HEK293 (cell line): ENCODE data around the gene STYK1.

Experiments used
- ELK4 ChIP-seq: IDR thresholded peaks from 2 replicates; pipeline ENCODE4 v1.6.1; 2011; ENCODE audit warnings: mild to moderate bottlenecking, low read depth, low read length, borderline replicate concordance
- GFI1B ChIP-seq: fragments of 450-650 bp; formaldehyde crosslinking; IDR thresholded peaks from 2 replicates; pipeline ENCODE4 v1.5.1; 2016; ENCODE audit warnings: missing biosample characterization, missing genetic modification characterization
- HIC1 ChIP-seq: fragments of 450-650 bp; formaldehyde crosslinking; IDR thresholded peaks from 2 replicates; pipeline ENCODE4 v1.5.1; 2016; ENCODE audit warnings: missing biosample characterization, missing genetic modification characterization
- KLF16 ChIP-seq: fragments of 450-650 bp; formaldehyde crosslinking; IDR thresholded peaks from 2 replicates; pipeline ENCODE4 v1.5.1; 2017; ENCODE audit warnings: missing biosample characterization, missing genetic modification characterization
- OVOL3 ChIP-seq: fragments of 450-650 bp; formaldehyde crosslinking; IDR thresholded peaks from 2 replicates; pipeline ENCODE4 v1.5.1; 2016; ENCODE audit warnings: missing biosample characterization, missing genetic modification characterization
- PATZ1 ChIP-seq: fragments of 450-650 bp; formaldehyde crosslinking; IDR thresholded peaks from 2 replicates; pipeline ENCODE4 v1.5.1; 2016; ENCODE audit warnings: missing biosample characterization, missing genetic modification characterization
- PRDM1 ChIP-seq: fragments of 450-650 bp; formaldehyde crosslinking; IDR thresholded peaks from 2 replicates; pipeline ENCODE4; 2016; ENCODE audit warnings: missing biosample characterization, missing genetic modification characterization
- SP3 ChIP-seq: fragments of 450-650 bp; formaldehyde crosslinking; IDR thresholded peaks from 2 replicates; pipeline ENCODE4 v1.5.1; 2016; ENCODE audit warnings: missing biosample characterization, missing genetic modification characterization
- SP7 ChIP-seq: fragments of 450-650 bp; formaldehyde crosslinking; IDR thresholded peaks from 2 replicates; pipeline ENCODE4 v1.5.1; 2016; ENCODE audit warnings: missing biosample characterization, missing genetic modification characterization
- TRIM28 ChIP-seq: IDR thresholded peaks from 2 replicates; pipeline ENCODE4 v1.6.1; 2011; ENCODE audit warnings: low read length, control low read depth, borderline replicate concordance
- ZBTB17 ChIP-seq: fragments of 450-650 bp; formaldehyde crosslinking; IDR thresholded peaks from 2 replicates; pipeline ENCODE4 v1.5.1; 2016; ENCODE audit warnings: missing biosample characterization, missing genetic modification characterization
- ZBTB8A ChIP-seq: fragments of 450-650 bp; formaldehyde crosslinking; IDR thresholded peaks from 2 replicates; pipeline ENCODE4 v1.5.1; 2016; ENCODE audit warnings: missing biosample characterization, missing genetic modification characterization
- ZEB2 ChIP-seq: fragments of 450-650 bp; formaldehyde crosslinking; IDR thresholded peaks from 2 replicates; pipeline ENCODE4 v1.5.1; 2016; ENCODE audit warnings: missing biosample characterization, missing genetic modification characterization
- ZFP3 ChIP-seq: fragments of 450-650 bp; formaldehyde crosslinking; IDR thresholded peaks from 2 replicates; pipeline ENCODE4 v1.5.1; 2016; ENCODE audit warnings: low read depth, missing biosample characterization, missing genetic modification characterization
- ZNF112 ChIP-seq: fragments of 450-650 bp; formaldehyde crosslinking; IDR thresholded peaks from 2 replicates; pipeline ENCODE4 v1.5.0; 2017; ENCODE audit warnings: missing biosample characterization, missing genetic modification characterization
- ZNF184 ChIP-seq: fragments of 450-650 bp; IDR thresholded peaks from 2 replicates; pipeline ENCODE4 v1.5.1; 2018; ENCODE audit warnings: missing biosample characterization, mild to moderate bottlenecking, missing genetic modification characterization
- ZNF2 ChIP-seq: fragments of 450-650 bp; formaldehyde crosslinking; IDR thresholded peaks from 2 replicates; pipeline ENCODE4 v1.5.1; 2016; ENCODE audit warnings: missing biosample characterization, missing genetic modification characterization
- ZNF280D ChIP-seq: fragments of 450-650 bp; formaldehyde crosslinking; IDR thresholded peaks from 2 replicates; pipeline ENCODE4 v1.5.1; 2016; ENCODE audit warnings: missing biosample characterization, missing genetic modification characterization
- ZNF354C ChIP-seq: fragments of 450-650 bp; formaldehyde crosslinking; IDR thresholded peaks from 2 replicates; pipeline ENCODE4 v1.5.1; 2016; ENCODE audit warnings: missing biosample characterization, missing genetic modification characterization, low read depth, borderline replicate concordance
- ZNF391 ChIP-seq: fragments of 450-650 bp; formaldehyde crosslinking; IDR thresholded peaks from 2 replicates; pipeline ENCODE4 v1.5.1; 2016; ENCODE audit warnings: low read depth, missing biosample characterization, missing genetic modification characterization, borderline replicate concordance
- ZNF394 ChIP-seq: fragments of 450-650 bp; formaldehyde crosslinking; IDR thresholded peaks from 2 replicates; pipeline ENCODE4 v1.5.1; 2016; ENCODE audit warnings: missing biosample characterization, missing genetic modification characterization, mild to moderate bottlenecking, moderate library complexity, borderline replicate concordance
- ZNF513 ChIP-seq: fragments of 450-650 bp; IDR thresholded peaks from 2 replicates; pipeline ENCODE4 v1.5.1; 2018; ENCODE audit warnings: missing biosample characterization, missing genetic modification characterization
- ZNF549 ChIP-seq: fragments of 450-650 bp; IDR thresholded peaks from 2 replicates; pipeline ENCODE4 v1.5.1; 2018; ENCODE audit warnings: missing biosample characterization, missing genetic modification characterization, mild to moderate bottlenecking, inconsistent platforms, moderate library complexity
- ZNF610 ChIP-seq: fragments of 450-650 bp; formaldehyde crosslinking; IDR thresholded peaks from 2 replicates; pipeline ENCODE4 v1.5.1; 2016; ENCODE audit warnings: missing biosample characterization, missing genetic modification characterization, borderline replicate concordance
- ZNF629 ChIP-seq: fragments of 450-650 bp; formaldehyde crosslinking; IDR thresholded peaks from 2 replicates; pipeline ENCODE4 v1.5.1; 2017; ENCODE audit warnings: missing biosample characterization, missing genetic modification characterization
- ZNF664 ChIP-seq: fragments of 450-650 bp; formaldehyde crosslinking; IDR thresholded peaks from 2 replicates; pipeline ENCODE4 v1.5.1; 2016; ENCODE audit warnings: missing biosample characterization, missing genetic modification characterization
- ZNF768 ChIP-seq: fragments of 450-650 bp; formaldehyde crosslinking; IDR thresholded peaks from 2 replicates; pipeline ENCODE4 v1.5.1; 2018; ENCODE audit warnings: missing biosample characterization, mild to moderate bottlenecking, missing genetic modification characterization
- ZNF785 ChIP-seq: fragments of 450-650 bp; formaldehyde crosslinking; IDR thresholded peaks from 2 replicates; pipeline ENCODE4 v1.5.1; 2016; ENCODE audit warnings: missing biosample characterization, missing genetic modification characterization
- ZNF830 ChIP-seq: fragments of 450-650 bp; IDR thresholded peaks from 2 replicates; pipeline ENCODE4 v1.5.0; 2018; ENCODE audit warnings: missing biosample characterization, missing genetic modification characterization, low read depth, mild to moderate bottlenecking, moderate library complexity
- ZSCAN16 ChIP-seq: fragments of 450-650 bp; formaldehyde crosslinking; IDR thresholded peaks from 2 replicates; pipeline ENCODE4 v1.5.1; 2016; ENCODE audit warnings: missing biosample characterization, missing genetic modification characterization
- ZXDB ChIP-seq: fragments of 450-650 bp; formaldehyde crosslinking; IDR thresholded peaks from 2 replicates; pipeline ENCODE4 v1.5.1; 2016; ENCODE audit warnings: missing biosample characterization, missing genetic modification characterization

The STYK1 gene

GRCh38 chr12:10613349-10614055 lies 60.4 kb downstream of the STYK1 start, which contains the start of gene MAGOHB (continued):
- TF ChIP-seq ELK4 = no peak
- TF ChIP-seq ZFP3 (tag by site-specific recombination) = no peak
- TF ChIP-seq HIC1 (tag by site-specific recombination) = peak; percentile 70
- TF ChIP-seq SP3 (tag by site-specific recombination) = peak; percentile 73
- peak; percentile 94 for TF ChIP-seq SP7
- no peak for TF ChIP-seq ZNF354C (tag by site-specific recombination)
- TF ChIP-seq PATZ1 (tag by site-specific recombination) = peak; percentile 70
- no peak for TF ChIP-seq ZNF513 (tag by site-specific recombination)
- peak; percentile 71; the same call in 1 of the 2 replicates for TF ChIP-seq ZNF280D (tag by site-specific recombination)
- TF ChIP-seq ZBTB17 (tag by site-specific recombination) = peak; percentile 98
- 0 out of 2 replicates have a peak, but pooled peaks have one; percentile 38 for TF ChIP-seq GFI1B
- TF ChIP-seq ZNF391 (tag by site-specific recombination) = peak; percentile 93
- TF ChIP-seq OVOL3 (tag by site-specific recombination) = 0 out of 2 replicates have a peak, but pooled peaks have one; percentile 36
- TF ChIP-seq ZNF664 (tag by site-specific recombination) = peak; percentile 32; the same call in 1 of the 2 replicates
- no peak for TF ChIP-seq ZNF549
- TF ChIP-seq ZNF394 (tag by site-specific recombination) = peak; percentile 85; the same call in 1 of the 2 replicates
- TF ChIP-seq ZSCAN16 (tag by site-specific recombination) = no peak
- peak; percentile 96 for TF ChIP-seq ZXDB
- TF ChIP-seq ZNF2 (tag by site-specific recombination) = peak; percentile 92
- TF ChIP-seq ZNF768 (tag by site-specific recombination) = no peak
- peak; percentile 87; the same call in 1 of the 2 replicates for TF ChIP-seq KLF16 (tag by site-specific recombination)
- TF ChIP-seq ZBTB8A (tag by site-specific recombination) = peak; percentile 55
- 0 out of 2 replicates have a peak, but pooled peaks have one; percentile 36 for TF ChIP-seq ZNF785 (tag by site-specific recombination)
- no peak for TF ChIP-seq ZNF112
- TF ChIP-seq ZEB2 (tag by site-specific recombination) = peak; percentile 71; the same call in 1 of the 2 replicates
- peak; percentile 21; the same call in 1 of the 2 replicates for TF ChIP-seq ZNF184
- peak; percentile 99 for TF ChIP-seq ZNF629 (tag by site-specific recombination)
- peak; percentile 95 for TF ChIP-seq PRDM1 (tag by site-specific recombination)
- no peak for TF ChIP-seq ZNF830 (tag by site-specific recombination)
- TF ChIP-seq TRIM28 = peak; percentile 20; the same call in 1 of the 2 replicates
- peak; percentile 79; the same call in 1 of the 2 replicates for TF ChIP-seq ZNF610 (tag by site-specific recombination)
